Keratinocyte (primary cell): ENCODE data around the gene PMEPA1. TPM values are rescaled to one million over a fixed set of nuclear protein-coding genes. Genes with fewer than 3 reads are reported as not detected.

Source experiments
- DNase-seq: peaks from one replicate; pipeline ENCODE4 v3.0.0-alpha.2; 2011; ENCODE audit warnings: low read depth, missing footprints, low spot score
- FAIRE-seq: peaks from 2 replicates; lab custom pipeline; 2011; peaks lifted over from hg19 to GRCh38; lab: Jason Lieb, UNC
- H2AFZ ChIP-seq: 2 replicates; pipeline ENCODE4 v1.6.0; 2012; ENCODE audit warnings: low read length, control low read depth, inconsistent platforms; ENCODE audit not compliant: control insufficient read depth
- H3K27ac ChIP-seq: 2 replicates; pipeline ENCODE4 v1.5.1; 2011; ENCODE audit warnings: low read length; ENCODE audit not compliant: control insufficient read depth, insufficient read depth
- H3K27me3 ChIP-seq: 3 replicates; pipeline ENCODE4 v1.6.0; 2011; ENCODE audit warnings: low read length; ENCODE audit not compliant: control insufficient read depth, insufficient read depth; ENCODE audit errors: extremely low read depth
- H3K36me3 ChIP-seq, 2 experiments: 2 replicates in 1 of 2; 3 replicates in 1 of 2; pipeline ENCODE4 v1.5.1; 2011; ENCODE audit warnings: low read length in 2 of 2, mild to moderate bottlenecking in 1 of 2; ENCODE audit not compliant: control insufficient read depth in 2 of 2, insufficient read depth in 2 of 2; ENCODE audit errors: extremely low read depth in 1 of 2
- H3K4me1 ChIP-seq: 3 replicates; pipeline ENCODE4 v1.5.1; 2011; ENCODE audit warnings: low read length; ENCODE audit not compliant: control insufficient read depth, insufficient read depth; ENCODE audit errors: extremely low read depth
- H3K4me2 ChIP-seq: 3 replicates; pipeline ENCODE4 v1.6.0; 2011; ENCODE audit warnings: low read depth, low read length; ENCODE audit not compliant: control insufficient read depth, insufficient read depth; ENCODE audit errors: extremely low read depth
- H3K4me3 ChIP-seq, 3 experiments: fragments of 200-600 bp in 1 of 3; sonication (generic) in 1 of 3; 2 replicates in 2 of 3; 3 replicates in 1 of 3; pipeline ENCODE4 v1.5.1; 2011 to 2016; ENCODE audit warnings: low read length in 3 of 3, mild to moderate bottlenecking in 3 of 3, control low read depth in 2 of 3, inconsistent platforms in 1 of 3, low read depth in 1 of 3, mixed read lengths in 1 of 3, mixed run types in 1 of 3, moderate library complexity in 1 of 3; ENCODE audit not compliant: control insufficient read depth in 2 of 3, insufficient read depth in 2 of 3; ENCODE audit errors: extremely low read depth in 1 of 3
- H3K79me2 ChIP-seq: 2 replicates; pipeline ENCODE4 v1.6.0; 2012; ENCODE audit warnings: low read length; ENCODE audit not compliant: control insufficient read depth, insufficient read depth
- H3K9ac ChIP-seq: 3 replicates; pipeline ENCODE4 v1.6.0; 2011; ENCODE audit warnings: low read length; ENCODE audit not compliant: control insufficient read depth, insufficient read depth; ENCODE audit errors: extremely low read depth
- H3K9me1 ChIP-seq: 3 replicates; pipeline ENCODE4 v1.6.0; 2011; ENCODE audit warnings: low read length; ENCODE audit not compliant: control insufficient read depth, insufficient read depth; ENCODE audit errors: extremely low read depth
- H3K9me3 ChIP-seq: 2 replicates; pipeline ENCODE4 v1.5.1; 2012; ENCODE audit warnings: low read depth, low read length; ENCODE audit not compliant: control insufficient read depth
- H4K20me1 ChIP-seq: 3 replicates; pipeline ENCODE4 v1.6.0; 2011; ENCODE audit warnings: low read length; ENCODE audit not compliant: control insufficient read depth, insufficient read depth; ENCODE audit errors: extremely low read depth
- CTCF ChIP-seq, 3 experiments: IDR thresholded peaks in 1 of 3; conservative IDR thresholded peaks in 1 of 3; optimal IDR thresholded peaks in 1 of 3; 2 replicates in 2 of 3; 3 replicates in 1 of 3; pipeline versions ENCODE3 to v1.5.1; 2011; ENCODE audit warnings: low read length in 3 of 3, mild to moderate bottlenecking in 3 of 3, moderate library complexity in 2 of 3, control low read depth in 1 of 3, inconsistent platforms in 1 of 3; ENCODE audit not compliant: insufficient read depth in 2 of 3; ENCODE audit errors: extremely low read depth in 1 of 3
- EZH2 ChIP-seq: IDR thresholded peaks from one replicate; pipeline ENCODE4 v1.6.1; 2012; ENCODE audit warnings: inconsistent platforms, mild to moderate bottlenecking, low read length, moderate library complexity
- dilution Hi-C: fragments of 300-500 bp; cut with MboI; formaldehyde crosslinking; loops from one replicate; pipeline ENCODE4 v1.7.0; 2020; ENCODE audit warnings: low sequenced_read_pairs; ENCODE audit not compliant: extremely low pct_ligation_motif_present
- polyA plus RNA-seq, 5 experiments: library from polyadenylated mRNA; depleted of rRNA in 3 of 5; stranded (reverse) in 3 of 5; stranded (forward) in 1 of 5; unstranded in 1 of 5; fragments of >200 nt; gene quantifications; 1 replicate in 1 of 5; 2 replicates in 3 of 5; 3 replicates in 1 of 5; pipeline versions ENCODE4 v1.2.1 to v1.2.3, GENCODE V29; 2011 to 2012; ENCODE audit warnings: missing spikeins in 2 of 5, low read depth in 1 of 5, low replicate concordance in 1 of 5

PMEPA1 gene
- polyA plus RNA-seq, 1 donor (not counting 4 experiments of a cell fraction or from before 2014, with no cell fraction given) = 29.0 TPM

DNA sequence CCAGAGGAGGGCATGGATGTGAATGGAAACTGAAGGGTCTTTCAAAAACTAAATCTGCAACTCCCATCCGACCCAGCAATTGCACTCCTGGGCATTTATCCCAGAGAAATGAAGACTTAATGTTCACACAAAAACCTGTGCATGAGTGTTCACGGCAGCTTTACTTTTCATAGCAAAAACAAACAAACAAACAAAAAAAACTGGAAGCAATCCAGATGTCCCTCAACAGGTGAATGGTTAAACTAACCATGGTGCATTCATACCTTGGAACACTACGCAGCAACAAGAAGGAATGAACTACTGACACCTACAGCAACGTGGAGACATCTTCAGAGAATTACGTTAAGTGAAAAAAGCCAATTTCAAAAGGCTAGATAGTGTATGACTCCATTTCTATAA, 32.2 kb downstream of the PMEPA1 start:
- Histone ChIP-seq H3K27ac (no peak overlapping the region), H3K9me1 (peaks cover 16% of the 10 kb centered on the region), H3K27me3 (no peaks in the 10 kb centered on the region), H2AFZ (no peak overlapping the region), H3K79me2 (peaks cover 100% of the 10 kb centered on the region), H3K36me3 (peaks cover 25 to 33% of the 10 kb centered on the region in 2 experiments), H3K4me2 (no peak overlapping the region), H3K4me3 (no peak overlapping the region), H3K4me1 (peaks cover 18% of the 10 kb centered on the region), H4K20me1 (peaks cover 90% of the 10 kb centered on the region), H3K9ac (no peak overlapping the region), H3K9me3 (no peaks in the 10 kb centered on the region)
- no peak for DNase-seq
- no peak for TF ChIP-seq EZH2
- no peak for TF ChIP-seq CTCF (optimal IDR thresholded peaks at IDR 0.05 in 1 of 3, IDR thresholded peaks at IDR 0.05 in 1 of 3, conservative IDR thresholded peaks at IDR 0.05 in 1 of 3; ENCODE audit: extremely low read depth in 1 of 3, insufficient read depth in 2 of 3, low read length in 3 of 3)
- dilution Hi-C loops = no loop called here
- FAIRE-seq = no peak

GRCh38 chr20:57676589-57677583, 32.9 kb downstream of the PMEPA1 start:
- no peak for FAIRE-seq
- Histone ChIP-seq H4K20me1 (peaks cover 91% of the 10 kb centered on the region), H3K27me3 (no peaks in the 10 kb centered on the region), H3K9me1 (peaks cover 12% of the 10 kb centered on the region), H3K27ac (no peak overlapping the region), H3K9ac (no peak overlapping the region), H3K9me3 (no peaks in the 10 kb centered on the region), H3K4me2 (no peak overlapping the region), H3K4me3 (no peak overlapping the region), H3K4me1 (peaks cover 14% of the 10 kb centered on the region), H3K36me3 (peaks cover 21 to 29% of the 10 kb centered on the region in 2 experiments), H2AFZ (no peak overlapping the region), H3K79me2 (peaks cover 100% of the 10 kb centered on the region)
- no peak for DNase-seq
- no peak for TF ChIP-seq CTCF (optimal IDR thresholded peaks at IDR 0.05 in 1 of 3, IDR thresholded peaks at IDR 0.05 in 1 of 3, conservative IDR thresholded peaks at IDR 0.05 in 1 of 3; ENCODE audit: extremely low read depth in 1 of 3, insufficient read depth in 2 of 3, low read length in 3 of 3)
- no peak for TF ChIP-seq EZH2
- dilution Hi-C loops = no loop called here
